ENCODE results near the gene MAZ. TPM values are rescaled to one million over a fixed set of nuclear protein-coding genes. Genes with fewer than 3 reads are reported as not detected.
"Not testable (repeated sequence)": the region's sequence is repeated elsewhere in the genome, so short reads cannot be mapped to it uniquely, and the experiment has no call there.

Gene MAZ
- total RNA-seq, 6 experiments from 2014 or later = 148 to 178 (median 165) TPM

- H3K27me3 Mint-ChIP-seq (ENCODE audit: insufficient read depth) = no peaks in the 10 kb centered on the region; the same call in 1 of the 2 replicates
- peak; percentile 81 for TF ChIP-seq CTCF (IDR thresholded peaks at IDR 0.05)
- peaks cover 6% of the 10 kb centered on the region; the same call in 1 of the 2 replicates for H3K36me3 Mint-ChIP-seq (ENCODE audit: low read depth)
- DNase-seq = peak; percentile 98
- H3K27ac Mint-ChIP-seq = peak within 1 kb of the TSS; percentile 92
- H3K4me1 Mint-ChIP-seq (ENCODE audit: low read depth) = peaks cover 32% of the 10 kb centered on the region
- H3K4me3 Mint-ChIP-seq = peak within 1 kb of the TSS; percentile 99
- no peaks in the 10 kb centered on the region for H3K9me3 Mint-ChIP-seq
Observed at GRCh38 chr16:29790183-29790948, 16.0 kb upstream of the MAZ start, which contains the start of gene KIF22. Gene KIF22, plus strand, starts transcription at chr16:29790751. Its CDS starts 9 bp downstream, at chr16:29790760.

- TF ChIP-seq CTCF (IDR thresholded peaks at IDR 0.05) = no peak
- DNase-seq = no peak
- peaks cover 28% of the 10 kb centered on the region for H3K4me1 Mint-ChIP-seq (ENCODE audit: low read depth)
Observed at GRCh38 chr16:29790949-29791844, 15.1 kb upstream of the MAZ start.

GRCh38 chr16:29791845-29792807 lies 14.2 kb upstream of the MAZ start:
- no peak for TF ChIP-seq CTCF (IDR thresholded peaks at IDR 0.05)
- Mint-ChIP-seq H3K9me3 (no peaks in the 10 kb centered on the region), H3K4me3 (peak overlapping the region; percentile 99), H3K27me3 (ENCODE audit: insufficient read depth) (no peaks in the 10 kb centered on the region), H3K36me3 (ENCODE audit: low read depth) (peaks cover 11% of the 10 kb centered on the region; the same call in 1 of the 2 replicates), H3K4me1 (ENCODE audit: low read depth) (peaks cover 28% of the 10 kb centered on the region), H3K27ac (peak overlapping the region; percentile 92)
- no peak for DNase-seq

More at GRCh38 chr16:29790949-29791844, 15.1 kb upstream of the MAZ start:
- peaks cover 6% of the 10 kb centered on the region; the same call in 1 of the 2 replicates for H3K36me3 Mint-ChIP-seq (ENCODE audit: low read depth)
- peak overlapping the region; percentile 99 for H3K4me3 Mint-ChIP-seq
- H3K27ac Mint-ChIP-seq = peak overlapping the region; percentile 92
- no peaks in the 10 kb centered on the region for H3K27me3 Mint-ChIP-seq (ENCODE audit: insufficient read depth)
- H3K9me3 Mint-ChIP-seq = no peaks in the 10 kb centered on the region

GRCh38 chr16:29793153-29793552 lies 13.2 kb upstream of the MAZ start:
- Mint-ChIP-seq H3K4me1 (ENCODE audit: low read depth) (peaks cover 28% of the 10 kb centered on the region), H3K4me3 (peak overlapping the region; percentile 99; the same call in 1 of the 2 replicates)
- not testable (repeated sequence) for H3K9me3 Mint-ChIP-seq

GRCh38 chr16:29794231-29794710 lies 12.1 kb upstream of the MAZ start:
- DNase-seq = no peak
- H3K9me3 Mint-ChIP-seq = no peaks in the 10 kb centered on the region
- no peaks in the 10 kb centered on the region for H3K27me3 Mint-ChIP-seq (ENCODE audit: insufficient read depth)
- peaks cover 13% of the 10 kb centered on the region; the same call in 1 of the 2 replicates for H3K36me3 Mint-ChIP-seq (ENCODE audit: low read depth)
- peaks cover 28% of the 10 kb centered on the region for H3K4me1 Mint-ChIP-seq (ENCODE audit: low read depth)
- no peak overlapping the region for H3K4me3 Mint-ChIP-seq
- TF ChIP-seq CTCF (IDR thresholded peaks at IDR 0.05) = no peak
- no peak overlapping the region for H3K27ac Mint-ChIP-seq

More at GRCh38 chr16:29793153-29793552, 13.2 kb upstream of the MAZ start:
- H3K36me3 Mint-ChIP-seq (ENCODE audit: low read depth) = peaks cover 13% of the 10 kb centered on the region; the same call in 1 of the 2 replicates
- H3K27me3 Mint-ChIP-seq (ENCODE audit: insufficient read depth); DNase-seq: not testable (repeated sequence)
- H3K27ac Mint-ChIP-seq = peak overlapping the region; percentile 92; the same call in 1 of the 2 replicates
